Measurements from ENCODE around the gene ADCY2. TPM values are rescaled to one million over a fixed set of nuclear protein-coding genes. Genes with fewer than 3 reads are reported as not detected.

The ADCY2 gene
- total and polyA plus RNA-seq, 2 of the 13 experiments (the other 11 are each of a cell fraction or from before 2014, with no cell fraction given) = not detected

DNA sequence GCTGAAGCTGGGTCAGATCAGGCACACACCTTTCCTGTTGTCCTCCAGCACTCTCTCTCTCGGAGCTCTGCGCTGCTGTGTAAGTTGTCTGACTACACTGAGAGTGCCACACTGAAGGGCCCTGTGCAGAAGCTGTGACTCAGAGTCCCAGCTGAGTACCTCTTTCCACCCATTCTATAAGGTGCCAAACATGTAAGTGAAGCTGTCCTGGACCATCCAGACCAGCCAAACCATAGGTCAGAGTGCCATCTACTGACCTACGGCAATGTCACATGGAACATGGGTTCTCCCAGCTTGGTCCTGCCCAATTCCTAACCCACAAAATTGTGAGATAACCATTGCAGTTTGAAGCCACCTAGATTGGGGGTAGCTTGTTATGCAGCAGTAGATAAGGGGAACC, 68.2 kb downstream of the ADCY2 start:
- no peak for FAIRE-seq

GRCh38 chr5:7467179-7467578, 71.2 kb downstream of the ADCY2 start:
- ATAC-seq (no peak), DNase-seq (ENCODE audit: low spot score) (no peak), FAIRE-seq (no peak)
- intact Hi-C loops (cut with micrococcal nuclease; ENCODE audit: unreplicated experiment) (no loop called here), in situ Hi-C loops (cut with HindIII; ENCODE audit: extremely low pct_ligation_motif_present, low pct_unique_long_range_greater_than_20kb) (no loop called here)
- Histone ChIP-seq H3K36me3 (replicated peaks in 1 of 2; ENCODE audit: control insufficient read depth in 1 of 2, insufficient read depth in 2 of 2, low read length in 2 of 2) (no peaks in the 10 kb centered on the region), H3K79me2 (ENCODE audit: insufficient read depth, low read length) (no peaks in the 10 kb centered on the region), H3K4me1 (ENCODE audit: insufficient read depth, low read length) (no peaks in the 10 kb centered on the region), H3K27me3 (ENCODE audit: control insufficient read depth in 1 of 2, insufficient read depth in 2 of 2, low read length in 2 of 2) (no peaks in the 10 kb centered on the region), H3K9me3 (ENCODE audit: low read length) (peaks cover 6% of the 10 kb centered on the region; the same call in 1 of the 2 replicates), H4K20me1 (ENCODE audit: insufficient read depth, low read length) (no peaks in the 10 kb centered on the region), H3K27ac (ENCODE audit: extremely low read length, insufficient read depth, low read length) (no peak overlapping the region), H3K4me3 (replicated peaks in 1 of 3; ENCODE audit: insufficient read depth in 1 of 3, low read depth in 2 of 3, low read length in 3 of 3) (no peak overlapping the region), H3K9ac (ENCODE audit: insufficient read depth, low read depth, low read length) (no peak overlapping the region), H3K4me2 (ENCODE audit: low read depth, low read length) (no peak overlapping the region), H2AFZ (ENCODE audit: low read length) (no peak overlapping the region)
- BruUV-seq (replicated peaks) = no TSS peak
- ChIA-PET POLR2A (no interaction called here), CTCF (ENCODE audit: low intra/inter-chr PET ratio, low total read pairs) (no interaction called here)
- 1% methylated on average over 7 of the region's 7 CpGs for WGBS (ENCODE audit: low lambda C conversion rate)
- TF ChIP-seq THYN1 (CRISPR knock-in tag; IDR thresholded peaks at IDR 0.05; ENCODE audit: borderline replicate concordance, low read depth) = no peak
- TF ChIP-seq, protein P1, sequence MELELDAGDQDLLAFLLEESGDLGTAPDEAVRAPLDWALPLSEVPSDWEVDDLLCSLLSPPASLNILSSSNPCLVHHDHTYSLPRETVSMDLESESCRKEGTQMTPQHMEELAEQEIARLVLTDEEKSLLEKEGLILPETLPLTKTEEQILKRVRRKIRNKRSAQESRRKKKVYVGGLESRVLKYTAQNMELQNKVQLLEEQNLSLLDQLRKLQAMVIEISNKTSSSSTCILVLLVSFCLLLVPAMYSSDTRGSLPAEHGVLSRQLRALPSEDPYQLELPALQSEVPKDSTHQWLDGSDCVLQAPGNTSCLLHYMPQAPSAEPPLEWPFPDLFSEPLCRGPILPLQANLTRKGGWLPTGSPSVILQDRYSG (CRISPR knock-in tag; IDR thresholded peaks at IDR 0.05) = no peak
- no peak for TF ChIP-seq SAP130 (CRISPR knock-in tag; IDR thresholded peaks at IDR 0.05; ENCODE audit: low read depth)
- TF ChIP-seq ZBTB49 (CRISPR knock-in tag; IDR thresholded peaks at IDR 0.05; ENCODE audit: borderline replicate concordance) = no peak
- no peak for TF ChIP-seq ZNF160 (CRISPR knock-in tag; IDR thresholded peaks at IDR 0.05)
- TF ChIP-seq, protein P2, sequence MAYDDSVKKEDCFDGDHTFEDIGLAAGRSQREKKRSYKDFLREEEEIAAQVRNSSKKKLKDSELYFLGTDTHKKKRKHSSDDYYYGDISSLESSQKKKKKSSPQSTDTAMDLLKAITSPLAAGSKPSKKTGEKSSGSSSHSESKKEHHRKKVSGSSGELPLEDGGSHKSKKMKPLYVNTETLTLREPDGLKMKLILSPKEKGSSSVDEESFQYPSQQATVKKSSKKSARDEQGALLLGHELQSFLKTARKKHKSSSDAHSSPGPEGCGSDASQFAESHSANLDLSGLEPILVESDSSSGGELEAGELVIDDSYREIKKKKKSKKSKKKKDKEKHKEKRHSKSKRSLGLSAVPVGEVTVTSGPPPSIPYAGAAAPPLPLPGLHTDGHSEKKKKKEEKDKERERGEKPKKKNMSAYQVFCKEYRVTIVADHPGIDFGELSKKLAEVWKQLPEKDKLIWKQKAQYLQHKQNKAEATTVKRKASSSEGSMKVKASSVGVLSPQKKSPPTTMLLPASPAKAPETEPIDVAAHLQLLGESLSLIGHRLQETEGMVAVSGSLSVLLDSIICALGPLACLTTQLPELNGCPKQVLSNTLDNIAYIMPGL (CRISPR knock-in tag; IDR thresholded peaks at IDR 0.05; ENCODE audit: borderline replicate concordance in 1 of 2, low read depth in 1 of 2) = no peak
- TF ChIP-seq ZNF230 (CRISPR knock-in tag; IDR thresholded peaks at IDR 0.05) = no peak
- no peak for TF ChIP-seq ZNF331 (CRISPR knock-in tag; IDR thresholded peaks at IDR 0.05)

More for the DNA sequence above, 68.2 kb downstream of the ADCY2 start:
- 9% methylated on average over 3 of the region's 3 CpGs for WGBS (ENCODE audit: low lambda C conversion rate)
- H3K4me2 ChIP-seq (ENCODE audit: low read depth, low read length) = no peak overlapping the region
- no peaks in the 10 kb centered on the region for H3K9me3 ChIP-seq (ENCODE audit: low read length)
- no peaks in the 10 kb centered on the region for H3K27me3 ChIP-seq (ENCODE audit: control insufficient read depth in 1 of 2, insufficient read depth in 2 of 2, low read length in 2 of 2)
- ATAC-seq (peak; percentile 73), DNase-seq (ENCODE audit: low spot score) (no peak)
- in situ Hi-C loops (cut with HindIII; ENCODE audit: extremely low pct_ligation_motif_present, low pct_unique_long_range_greater_than_20kb) = no loop called here
- H3K4me3 ChIP-seq (replicated peaks in 1 of 3; ENCODE audit: insufficient read depth in 1 of 3, low read depth in 2 of 3, low read length in 3 of 3) = no peak overlapping the region
- H2AFZ ChIP-seq (ENCODE audit: low read length) = no peak overlapping the region
- no peaks in the 10 kb centered on the region for H4K20me1 ChIP-seq (ENCODE audit: insufficient read depth, low read length)
- no peaks in the 10 kb centered on the region for H3K79me2 ChIP-seq (ENCODE audit: insufficient read depth, low read length)
- CTCF ChIA-PET (ENCODE audit: low intra/inter-chr PET ratio, low total read pairs) = no interaction called here
- no peak overlapping the region for H3K27ac ChIP-seq (ENCODE audit: extremely low read length, insufficient read depth, low read length)
- TF ChIP-seq ZNF432 (CRISPR knock-in tag; IDR thresholded peaks at IDR 0.05; ENCODE audit: borderline replicate concordance) (no peak), ZNF766 (CRISPR knock-in tag; IDR thresholded peaks at IDR 0.05; ENCODE audit: borderline replicate concordance) (no peak), STAG1 (CRISPR knock-in tag; IDR thresholded peaks at IDR 0.05) (peak; percentile 50)
- TF ChIP-seq, protein P3, sequence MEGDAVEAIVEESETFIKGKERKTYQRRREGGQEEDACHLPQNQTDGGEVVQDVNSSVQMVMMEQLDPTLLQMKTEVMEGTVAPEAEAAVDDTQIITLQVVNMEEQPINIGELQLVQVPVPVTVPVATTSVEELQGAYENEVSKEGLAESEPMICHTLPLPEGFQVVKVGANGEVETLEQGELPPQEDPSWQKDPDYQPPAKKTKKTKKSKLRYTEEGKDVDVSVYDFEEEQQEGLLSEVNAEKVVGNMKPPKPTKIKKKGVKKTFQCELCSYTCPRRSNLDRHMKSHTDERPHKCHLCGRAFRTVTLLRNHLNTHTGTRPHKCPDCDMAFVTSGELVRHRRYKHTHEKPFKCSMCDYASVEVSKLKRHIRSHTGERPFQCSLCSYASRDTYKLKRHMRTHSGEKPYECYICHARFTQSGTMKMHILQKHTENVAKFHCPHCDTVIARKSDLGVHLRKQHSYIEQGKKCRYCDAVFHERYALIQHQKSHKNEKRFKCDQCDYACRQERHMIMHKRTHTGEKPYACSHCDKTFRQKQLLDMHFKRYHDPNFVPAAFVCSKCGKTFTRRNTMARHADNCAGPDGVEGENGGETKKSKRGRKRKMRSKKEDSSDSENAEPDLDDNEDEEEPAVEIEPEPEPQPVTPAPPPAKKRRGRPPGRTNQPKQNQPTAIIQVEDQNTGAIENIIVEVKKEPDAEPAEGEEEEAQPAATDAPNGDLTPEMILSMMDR (CRISPR knock-in tag; IDR thresholded peaks at IDR 0.05) = peak; percentile 42
- BruUV-seq (replicated peaks) = no TSS peak
- no peak overlapping the region for H3K9ac ChIP-seq (ENCODE audit: insufficient read depth, low read depth, low read length)
- no peaks in the 10 kb centered on the region for H3K36me3 ChIP-seq (replicated peaks in 1 of 2; ENCODE audit: control insufficient read depth in 1 of 2, insufficient read depth in 2 of 2, low read length in 2 of 2)
- no peaks in the 10 kb centered on the region for H3K4me1 ChIP-seq (ENCODE audit: insufficient read depth, low read length)
- intact Hi-C loops (cut with micrococcal nuclease; ENCODE audit: unreplicated experiment) = no loop called here
- POLR2A ChIA-PET = no interaction called here
